ENCODE data around the gene CIDEC.
"Not testable (repeated sequence)": the region's sequence is repeated elsewhere in the genome, so short reads cannot be mapped to it uniquely, and the experiment has no call there.

GRCh38 chr3:9876255-9876654 is 3.8 kb downstream of the CIDEC start:
- TF ChIP-seq RAD21 (IDR thresholded peaks at IDR 0.05); YY1 (IDR thresholded peaks at IDR 0.05); CTCF (IDR thresholded peaks at IDR 0.05; ENCODE audit: low read depth, low read length, missing input control); SP1 (IDR thresholded peaks at IDR 0.05); MAX (IDR thresholded peaks at IDR 0.05): not testable (repeated sequence)

All from liver (tissue), 3 donors.